Measurements from ENCODE around the gene IL11RA. TPM values are rescaled to one million over a fixed set of nuclear protein-coding genes. Genes with fewer than 3 reads are reported as not detected.

The IL11RA gene
- total RNA-seq, 1 donor from 2014 or later: 75.7 TPM

Small RNA genes within 50 kb of the gene (small RNA-seq; reads per million reads assigned to genes)
- not detected for gene CCL27

Other genes with a start within 250 kb of the IL11RA start
- 2.6 TPM for gene FAM219A, start 193.6 kb upstream of the IL11RA start, total RNA-seq
- not detected for gene DNAI1, start 193.4 kb upstream of the IL11RA start, total RNA-seq
- 4.2 TPM for gene ENHO, start 129.2 kb upstream of the IL11RA start, total RNA-seq
- 3.1 TPM for gene CNTFR, start 62.5 kb upstream of the IL11RA start, total RNA-seq
- gene RPP25L, start 40.1 kb upstream of the IL11RA start, total RNA-seq: 25.6 TPM
- gene DCTN3, start 31.7 kb upstream of the IL11RA start, total RNA-seq: 67.8 TPM
- gene ARID3C, start 23.1 kb upstream of the IL11RA start, total RNA-seq: not detected
- 14.1 TPM for gene SIGMAR1, start 14.4 kb upstream of the IL11RA start, total RNA-seq
- gene GALT, start 5.5 kb upstream of the IL11RA start, total RNA-seq: 23.0 TPM
- gene CCL27, start 10.5 kb downstream of the IL11RA start, total RNA-seq: not detected
- gene CCL19, start 39.1 kb downstream of the IL11RA start, total RNA-seq: not detected
- 15.7 TPM for gene CCL21, start 58.0 kb downstream of the IL11RA start, total RNA-seq